Keratinocyte (primary cell): ENCODE data around the gene DPF3. TPM values are rescaled to one million over a fixed set of nuclear protein-coding genes. Genes with fewer than 3 reads are reported as not detected.

Source experiments
- DNase-seq: peaks from one replicate; pipeline ENCODE4 v3.0.0-alpha.2; 2011; ENCODE audit warnings: low read depth, missing footprints, low spot score
- FAIRE-seq: peaks from 2 replicates; lab custom pipeline; 2011; peaks lifted over from hg19 to GRCh38; lab: Jason Lieb, UNC
- H2AFZ ChIP-seq: 2 replicates; pipeline ENCODE4 v1.6.0; 2012; ENCODE audit warnings: low read length, control low read depth, inconsistent platforms; ENCODE audit not compliant: control insufficient read depth
- H3K27ac ChIP-seq: 2 replicates; pipeline ENCODE4 v1.5.1; 2011; ENCODE audit warnings: low read length; ENCODE audit not compliant: control insufficient read depth, insufficient read depth
- H3K27me3 ChIP-seq: 3 replicates; pipeline ENCODE4 v1.6.0; 2011; ENCODE audit warnings: low read length; ENCODE audit not compliant: control insufficient read depth, insufficient read depth; ENCODE audit errors: extremely low read depth
- H3K36me3 ChIP-seq, 2 experiments: 2 replicates in 1 of 2; 3 replicates in 1 of 2; pipeline ENCODE4 v1.5.1; 2011; ENCODE audit warnings: low read length in 2 of 2, mild to moderate bottlenecking in 1 of 2; ENCODE audit not compliant: control insufficient read depth in 2 of 2, insufficient read depth in 2 of 2; ENCODE audit errors: extremely low read depth in 1 of 2
- H3K4me1 ChIP-seq: 3 replicates; pipeline ENCODE4 v1.5.1; 2011; ENCODE audit warnings: low read length; ENCODE audit not compliant: control insufficient read depth, insufficient read depth; ENCODE audit errors: extremely low read depth
- H3K4me2 ChIP-seq: 3 replicates; pipeline ENCODE4 v1.6.0; 2011; ENCODE audit warnings: low read depth, low read length; ENCODE audit not compliant: control insufficient read depth, insufficient read depth; ENCODE audit errors: extremely low read depth
- H3K4me3 ChIP-seq, 3 experiments: fragments of 200-600 bp in 1 of 3; sonication (generic) in 1 of 3; 2 replicates in 2 of 3; 3 replicates in 1 of 3; pipeline ENCODE4 v1.5.1; 2011 to 2016; ENCODE audit warnings: low read length in 3 of 3, mild to moderate bottlenecking in 3 of 3, control low read depth in 2 of 3, inconsistent platforms in 1 of 3, low read depth in 1 of 3, mixed read lengths in 1 of 3, mixed run types in 1 of 3, moderate library complexity in 1 of 3; ENCODE audit not compliant: control insufficient read depth in 2 of 3, insufficient read depth in 2 of 3; ENCODE audit errors: extremely low read depth in 1 of 3
- H3K79me2 ChIP-seq: 2 replicates; pipeline ENCODE4 v1.6.0; 2012; ENCODE audit warnings: low read length; ENCODE audit not compliant: control insufficient read depth, insufficient read depth
- H3K9ac ChIP-seq: 3 replicates; pipeline ENCODE4 v1.6.0; 2011; ENCODE audit warnings: low read length; ENCODE audit not compliant: control insufficient read depth, insufficient read depth; ENCODE audit errors: extremely low read depth
- H3K9me1 ChIP-seq: 3 replicates; pipeline ENCODE4 v1.6.0; 2011; ENCODE audit warnings: low read length; ENCODE audit not compliant: control insufficient read depth, insufficient read depth; ENCODE audit errors: extremely low read depth
- H3K9me3 ChIP-seq: 2 replicates; pipeline ENCODE4 v1.5.1; 2012; ENCODE audit warnings: low read depth, low read length; ENCODE audit not compliant: control insufficient read depth
- H4K20me1 ChIP-seq: 3 replicates; pipeline ENCODE4 v1.6.0; 2011; ENCODE audit warnings: low read length; ENCODE audit not compliant: control insufficient read depth, insufficient read depth; ENCODE audit errors: extremely low read depth
- EZH2 ChIP-seq: IDR thresholded peaks from one replicate; pipeline ENCODE4 v1.6.1; 2012; ENCODE audit warnings: inconsistent platforms, mild to moderate bottlenecking, low read length, moderate library complexity
- dilution Hi-C: fragments of 300-500 bp; cut with MboI; formaldehyde crosslinking; loops from one replicate; pipeline ENCODE4 v1.7.0; 2020; ENCODE audit warnings: low sequenced_read_pairs; ENCODE audit not compliant: extremely low pct_ligation_motif_present
- polyA plus RNA-seq, 5 experiments: library from polyadenylated mRNA; depleted of rRNA in 3 of 5; stranded (reverse) in 3 of 5; stranded (forward) in 1 of 5; unstranded in 1 of 5; fragments of >200 nt; gene quantifications; 1 replicate in 1 of 5; 2 replicates in 3 of 5; 3 replicates in 1 of 5; pipeline versions ENCODE4 v1.2.1 to v1.2.3, GENCODE V29; 2011 to 2012; ENCODE audit warnings: missing spikeins in 2 of 5, low read depth in 1 of 5, low replicate concordance in 1 of 5
- TF ChIP-seq, protein P1 (sequence below), 3 experiments: IDR thresholded peaks in 1 of 3; conservative IDR thresholded peaks in 1 of 3; optimal IDR thresholded peaks in 1 of 3; 2 replicates in 2 of 3; 3 replicates in 1 of 3; pipeline versions ENCODE3 to v1.5.1; 2011; ENCODE audit warnings: low read length in 3 of 3, mild to moderate bottlenecking in 3 of 3, moderate library complexity in 2 of 3, control low read depth in 1 of 3, inconsistent platforms in 1 of 3; ENCODE audit not compliant: insufficient read depth in 2 of 3; ENCODE audit errors: extremely low read depth in 1 of 3

DPF3 gene
- polyA plus RNA-seq, 1 donor (not counting 4 experiments of a cell fraction or from before 2014, with no cell fraction given): 1.1 TPM

DNA sequence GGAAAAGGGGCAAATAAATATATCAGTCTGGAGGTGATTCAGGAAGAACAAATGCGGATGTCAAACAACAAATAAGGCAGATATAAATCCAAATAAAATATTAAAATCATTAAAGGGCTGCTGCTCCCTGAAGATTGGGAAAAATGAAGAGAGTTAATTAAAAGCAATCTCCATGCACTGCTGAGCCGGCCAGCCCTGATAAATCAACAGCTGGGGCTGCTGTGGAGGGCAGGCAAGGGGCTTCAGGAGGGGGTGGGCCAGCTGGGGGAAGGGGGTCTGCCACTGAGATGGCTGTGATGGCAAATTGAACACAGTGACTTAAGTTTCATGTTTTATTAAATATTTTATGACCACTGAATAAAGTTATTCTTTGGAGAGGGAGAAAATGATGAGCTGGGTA lies 12.4 kb downstream of the DPF3 start:
- H3K27me3 ChIP-seq: no peaks in the 10 kb centered on the region
- no peaks in the 10 kb centered on the region for H3K9me3 ChIP-seq
- no peak overlapping the region for H3K9ac ChIP-seq
- DNase-seq: no peak
- no peak overlapping the region for H3K27ac ChIP-seq
- dilution Hi-C loops: no loop called here
- H3K4me1 ChIP-seq: no peaks in the 10 kb centered on the region
- no peak overlapping the region for H3K4me3 ChIP-seq
- no peaks in the 10 kb centered on the region for H3K36me3 ChIP-seq
- TF ChIP-seq, protein P1, sequence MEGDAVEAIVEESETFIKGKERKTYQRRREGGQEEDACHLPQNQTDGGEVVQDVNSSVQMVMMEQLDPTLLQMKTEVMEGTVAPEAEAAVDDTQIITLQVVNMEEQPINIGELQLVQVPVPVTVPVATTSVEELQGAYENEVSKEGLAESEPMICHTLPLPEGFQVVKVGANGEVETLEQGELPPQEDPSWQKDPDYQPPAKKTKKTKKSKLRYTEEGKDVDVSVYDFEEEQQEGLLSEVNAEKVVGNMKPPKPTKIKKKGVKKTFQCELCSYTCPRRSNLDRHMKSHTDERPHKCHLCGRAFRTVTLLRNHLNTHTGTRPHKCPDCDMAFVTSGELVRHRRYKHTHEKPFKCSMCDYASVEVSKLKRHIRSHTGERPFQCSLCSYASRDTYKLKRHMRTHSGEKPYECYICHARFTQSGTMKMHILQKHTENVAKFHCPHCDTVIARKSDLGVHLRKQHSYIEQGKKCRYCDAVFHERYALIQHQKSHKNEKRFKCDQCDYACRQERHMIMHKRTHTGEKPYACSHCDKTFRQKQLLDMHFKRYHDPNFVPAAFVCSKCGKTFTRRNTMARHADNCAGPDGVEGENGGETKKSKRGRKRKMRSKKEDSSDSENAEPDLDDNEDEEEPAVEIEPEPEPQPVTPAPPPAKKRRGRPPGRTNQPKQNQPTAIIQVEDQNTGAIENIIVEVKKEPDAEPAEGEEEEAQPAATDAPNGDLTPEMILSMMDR (optimal IDR thresholded peaks at IDR 0.05 in 1 of 3, IDR thresholded peaks at IDR 0.05 in 1 of 3, conservative IDR thresholded peaks at IDR 0.05 in 1 of 3; ENCODE audit: extremely low read depth in 1 of 3, insufficient read depth in 2 of 3, low read length in 3 of 3): no peak
- TF ChIP-seq EZH2: no peak
- no peak overlapping the region for H3K4me2 ChIP-seq
- no peak overlapping the region for H2AFZ ChIP-seq
- no peaks in the 10 kb centered on the region for H3K9me1 ChIP-seq
- H4K20me1 ChIP-seq: no peaks in the 10 kb centered on the region
- FAIRE-seq: no peak
- no peaks in the 10 kb centered on the region for H3K79me2 ChIP-seq

DNA sequence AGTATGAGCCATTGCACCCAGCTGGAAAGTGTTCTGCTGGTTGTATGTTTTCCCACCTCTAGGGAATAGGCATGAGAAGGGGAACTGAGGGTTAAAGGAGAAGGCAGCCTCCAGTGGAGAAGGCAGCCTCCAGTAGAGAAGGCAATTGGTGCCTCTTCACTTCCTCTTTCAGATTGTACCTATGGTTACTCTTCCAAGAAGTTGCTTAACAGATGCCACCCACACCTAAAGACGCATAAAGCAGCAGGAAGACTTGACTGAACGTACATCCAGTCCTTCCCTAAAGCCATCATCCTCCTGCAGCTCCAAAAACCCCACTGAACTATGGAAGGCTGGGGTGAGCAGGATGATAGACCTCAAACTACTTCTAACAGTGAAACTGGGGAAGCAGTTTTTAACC lies 13.1 kb downstream of the DPF3 start:
- TF ChIP-seq, protein P1 (optimal IDR thresholded peaks at IDR 0.05 in 1 of 3, IDR thresholded peaks at IDR 0.05 in 1 of 3, conservative IDR thresholded peaks at IDR 0.05 in 1 of 3; ENCODE audit: extremely low read depth in 1 of 3, insufficient read depth in 2 of 3, low read length in 3 of 3): no peak
- no peak for TF ChIP-seq EZH2
- no peaks in the 10 kb centered on the region for H3K79me2 ChIP-seq
- FAIRE-seq: no peak

More for the DNA sequence above, 13.1 kb downstream of the DPF3 start:
- Histone ChIP-seq H3K27ac (no peak overlapping the region), H3K4me3 (no peak overlapping the region), H4K20me1 (no peaks in the 10 kb centered on the region), H3K27me3 (no peaks in the 10 kb centered on the region), H3K4me2 (no peak overlapping the region), H3K36me3 (no peaks in the 10 kb centered on the region), H3K9ac (no peak overlapping the region), H2AFZ (no peak overlapping the region), H3K9me1 (no peaks in the 10 kb centered on the region), H3K9me3 (no peaks in the 10 kb centered on the region), H3K4me1 (no peaks in the 10 kb centered on the region)
- dilution Hi-C loops: no loop called here
- DNase-seq: no peak
